Measurements from ENCODE around the gene KCNE4.
"Not testable (repeated sequence)": the region's sequence is repeated elsewhere in the genome, so short reads cannot be mapped to it uniquely, and the experiment has no call there.

Gene KCNE4

GRCh38 chr2:223056701-223057418 lies 4.9 kb downstream of the KCNE4 start:
- DNase-seq (ENCODE audit: low read depth, low spot score): no peak

DNA sequence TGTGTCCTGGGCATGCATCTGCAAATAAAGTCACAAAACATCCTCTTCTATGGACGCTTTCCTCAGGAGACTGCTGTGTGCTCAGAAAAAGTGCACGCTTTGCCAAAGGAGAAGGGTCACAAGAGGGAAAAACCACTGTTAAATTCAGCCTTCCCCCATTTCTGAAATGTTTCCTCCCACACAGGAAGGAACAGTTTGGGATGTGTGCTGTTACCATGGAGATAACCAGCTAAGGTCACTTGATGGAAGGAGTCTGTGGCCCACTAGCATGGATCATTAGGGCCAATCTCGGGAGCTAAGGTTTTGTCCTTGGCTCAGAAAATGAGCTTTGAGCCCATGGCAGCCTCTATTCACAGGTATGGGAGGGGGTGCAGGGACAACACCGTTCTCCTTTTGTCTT lies 5.6 kb downstream of the KCNE4 start:
- DNase-seq (ENCODE audit: low read depth, low spot score): no peak

- DNase-seq (ENCODE audit: low read depth, low spot score): no peak
Observed at GRCh38 chr2:223058952-223059716, 7.1 kb downstream of the KCNE4 start.

GRCh38 chr2:223060201-223060825 lies 8.3 kb downstream of the KCNE4 start:
- DNase-seq (ENCODE audit: low read depth, low spot score): no peak

DNA sequence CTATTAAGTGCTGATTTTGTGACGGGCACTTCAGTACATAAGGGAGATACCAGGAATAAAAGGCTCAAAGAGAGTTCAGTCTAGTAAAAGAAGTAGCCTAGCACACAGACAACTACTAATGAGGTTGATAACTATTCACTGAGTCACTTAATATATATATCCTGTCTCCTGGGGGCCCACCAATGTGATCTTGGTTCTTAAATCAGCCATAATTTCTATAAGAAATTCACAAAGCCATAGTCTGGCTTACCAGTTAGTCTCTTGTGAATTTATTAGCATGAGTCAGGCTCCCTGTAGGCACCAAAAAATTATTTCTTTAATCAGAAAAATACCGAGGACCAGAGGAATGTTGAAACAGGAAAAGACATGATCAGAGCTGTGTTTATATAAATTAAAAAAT lies 10.4 kb downstream of the KCNE4 start:
- DNase-seq (ENCODE audit: low read depth, low spot score): no peak

DNA sequence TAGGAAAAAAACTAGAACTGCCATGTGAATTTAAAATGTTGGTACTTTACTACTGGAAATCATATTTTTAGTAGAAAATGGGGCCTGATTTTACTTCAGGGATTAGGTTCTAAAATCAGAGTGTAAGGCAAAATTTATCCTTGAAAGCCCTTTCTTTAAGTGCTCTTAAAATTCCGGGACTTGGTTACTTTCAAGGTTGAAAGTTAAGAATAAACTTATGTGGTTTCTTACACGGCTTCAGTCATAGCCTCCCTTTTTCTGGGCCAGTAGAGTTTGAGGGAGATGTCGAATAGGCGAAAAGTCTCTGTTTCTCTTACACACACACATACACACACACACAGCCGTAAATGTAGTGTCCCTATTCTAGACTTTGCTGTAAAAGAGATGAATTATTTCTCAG lies 13.1 kb downstream of the KCNE4 start:
- DNase-seq (ENCODE audit: low read depth, low spot score): no peak

DNA sequence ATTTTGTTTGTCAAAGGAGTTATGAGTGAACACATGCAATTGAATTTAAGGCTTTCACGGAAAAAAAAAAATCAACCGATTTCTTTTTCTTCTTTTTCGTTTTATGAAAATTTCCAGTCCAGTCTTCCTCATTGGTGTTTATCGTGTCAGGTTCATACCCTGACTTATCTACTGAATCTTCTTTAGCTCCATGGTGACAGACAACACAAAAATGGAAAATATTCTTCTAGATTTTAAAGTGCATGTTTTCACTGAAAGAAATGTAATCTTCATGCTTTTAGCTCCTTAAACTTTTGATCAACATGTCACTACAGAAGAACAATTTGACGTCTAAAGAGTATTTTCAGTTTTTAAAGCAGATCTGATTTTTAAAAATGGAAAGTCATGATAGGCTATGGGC lies 14.7 kb downstream of the KCNE4 start:
- DNase-seq (ENCODE audit: low read depth, low spot score): no peak

DNA sequence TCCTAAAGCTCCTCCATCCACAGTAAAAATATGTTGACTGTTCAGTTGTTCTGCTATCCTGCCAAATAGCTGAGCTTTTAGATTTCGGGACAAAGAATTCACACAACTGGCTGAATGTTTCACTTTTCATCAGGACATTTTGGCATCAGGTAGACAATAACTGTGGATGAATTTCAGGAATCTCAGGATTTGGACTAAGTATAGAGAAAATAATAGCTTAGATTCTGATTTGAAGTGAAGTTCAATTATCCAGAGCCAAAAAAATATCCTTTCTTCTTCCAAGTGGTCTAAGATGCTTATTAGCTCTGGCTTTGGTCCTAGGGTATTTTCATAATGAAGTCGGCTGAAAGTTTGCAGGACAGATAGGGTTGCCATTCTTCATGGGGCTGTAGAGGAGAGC lies 16.1 kb downstream of the KCNE4 start:
- no peak for DNase-seq (ENCODE audit: low read depth, low spot score)

- no peak for DNase-seq (ENCODE audit: low read depth, low spot score)
Observed at GRCh38 chr2:223069465-223069864, 17.5 kb downstream of the KCNE4 start.

- DNase-seq (ENCODE audit: low read depth, low spot score): no peak
Observed at GRCh38 chr2:223069988-223070387, 18.0 kb downstream of the KCNE4 start.

DNA sequence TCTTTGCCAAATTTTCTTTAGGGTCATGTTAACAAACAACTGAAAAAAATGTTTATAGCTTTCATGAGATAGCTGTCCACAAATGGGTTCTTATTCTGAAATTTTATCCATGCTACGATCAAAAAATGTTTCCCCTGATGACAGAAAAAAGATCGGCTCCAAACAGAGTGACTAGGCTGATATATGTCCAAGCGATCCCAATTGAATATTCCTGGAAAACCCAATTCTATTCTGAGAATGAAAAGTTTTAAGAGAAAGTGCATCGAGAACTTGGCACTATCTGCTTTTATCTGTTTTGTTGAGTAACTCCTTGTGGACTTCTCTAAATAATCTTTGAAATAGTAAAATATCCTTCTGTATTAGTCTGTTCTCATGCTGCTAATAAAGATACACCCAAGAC lies 19.1 kb downstream of the KCNE4 start:
- DNase-seq (ENCODE audit: low read depth, low spot score): no peak

GRCh38 chr2:223072826-223073225 lies 20.8 kb downstream of the KCNE4 start:
- no peak for DNase-seq (ENCODE audit: low read depth, low spot score)

- DNase-seq (ENCODE audit: low read depth, low spot score): no peak
Observed at GRCh38 chr2:223075301-223076270, 23.6 kb downstream of the KCNE4 start.

- DNase-seq (ENCODE audit: low read depth, low spot score): no peak
Observed at GRCh38 chr2:223076573-223076972, 24.6 kb downstream of the KCNE4 start.

- DNase-seq (ENCODE audit: low read depth, low spot score): no peak
Observed at GRCh38 chr2:223078482-223078881, 26.5 kb downstream of the KCNE4 start.

DNA sequence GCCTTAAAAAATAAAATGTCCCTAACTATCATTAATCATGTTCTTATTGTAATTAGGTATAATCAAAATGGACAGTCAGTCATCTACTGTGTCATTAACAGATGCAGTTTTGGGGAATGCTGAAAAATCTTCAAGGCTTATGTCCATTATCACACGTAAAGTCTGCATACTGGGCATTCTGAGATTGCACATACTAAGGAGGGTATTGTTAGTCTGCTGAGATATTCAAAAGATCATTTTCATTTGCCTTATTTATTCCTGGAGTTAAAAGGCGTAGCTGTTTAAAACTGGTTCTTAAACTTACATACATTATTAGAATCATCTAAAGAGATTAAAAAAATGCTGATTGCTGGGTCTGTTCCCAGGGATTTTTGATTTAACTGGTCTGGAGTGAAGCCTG lies 27.4 kb downstream of the KCNE4 start:
- no peak for DNase-seq (ENCODE audit: low read depth, low spot score)

DNA sequence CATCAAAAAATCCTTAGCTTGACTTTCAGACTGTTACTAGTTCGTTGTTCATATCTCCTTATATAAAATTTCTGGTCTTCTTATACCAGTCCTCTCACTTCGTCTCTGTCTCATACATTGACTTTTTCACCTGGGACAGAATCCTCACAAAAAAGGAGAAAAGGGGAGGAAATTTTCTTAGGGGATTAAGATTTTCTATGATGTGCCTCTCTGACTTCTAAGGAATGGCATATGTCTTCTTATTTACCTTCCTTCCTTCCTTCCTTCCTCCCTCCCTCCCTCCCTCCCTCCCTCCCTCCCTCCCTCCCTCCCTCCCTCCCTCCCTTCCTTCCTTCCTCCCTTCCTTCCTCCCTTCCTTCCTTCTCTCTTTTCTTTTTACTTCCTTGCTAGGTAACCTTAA lies 27.9 kb downstream of the KCNE4 start:
- DNase-seq (ENCODE audit: low read depth, low spot score): no peak

GRCh38 chr2:223080790-223081360 lies 28.9 kb downstream of the KCNE4 start:
- not testable (repeated sequence) for DNase-seq (ENCODE audit: low read depth, low spot score)

DNA sequence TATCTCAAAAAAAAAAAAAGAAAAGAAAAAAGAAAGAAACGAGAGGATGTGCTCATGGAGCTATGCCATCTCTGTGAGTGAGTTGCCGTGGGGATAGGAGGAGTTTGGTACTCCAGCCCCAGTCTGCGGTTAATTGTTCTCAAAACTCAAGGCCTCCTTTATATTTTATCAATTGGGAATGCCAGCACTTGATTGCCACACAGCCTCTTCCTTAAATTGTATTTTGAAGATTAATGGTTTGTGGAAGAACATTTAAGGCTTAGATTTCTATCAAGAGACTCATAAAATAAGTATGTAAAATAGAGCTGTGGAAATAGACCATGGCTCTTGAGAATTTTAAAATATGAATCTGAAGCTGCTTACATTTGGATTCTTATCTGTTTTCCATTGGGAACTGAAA lies 29.8 kb downstream of the KCNE4 start:
- DNase-seq (ENCODE audit: low read depth, low spot score): no peak

DNA sequence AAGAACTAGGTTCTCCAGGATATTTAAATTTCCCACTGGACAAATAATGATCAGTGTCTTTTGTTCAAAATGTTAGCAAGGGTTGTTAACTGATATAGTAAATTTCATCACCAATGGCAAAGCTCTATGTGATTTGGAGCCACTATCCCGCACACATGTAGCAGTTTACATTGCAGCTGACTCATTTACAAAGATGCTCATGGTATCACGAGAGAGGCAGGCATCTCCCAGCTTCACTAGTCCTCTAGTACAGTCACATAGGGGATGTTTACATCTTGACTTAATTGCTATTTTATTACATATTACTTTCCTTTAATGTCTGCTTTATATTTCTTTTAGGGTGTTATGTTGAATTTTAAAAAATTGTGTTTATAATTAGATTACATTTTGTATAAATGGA lies 30.7 kb downstream of the KCNE4 start:
- no peak for DNase-seq (ENCODE audit: low read depth, low spot score)

DNA sequence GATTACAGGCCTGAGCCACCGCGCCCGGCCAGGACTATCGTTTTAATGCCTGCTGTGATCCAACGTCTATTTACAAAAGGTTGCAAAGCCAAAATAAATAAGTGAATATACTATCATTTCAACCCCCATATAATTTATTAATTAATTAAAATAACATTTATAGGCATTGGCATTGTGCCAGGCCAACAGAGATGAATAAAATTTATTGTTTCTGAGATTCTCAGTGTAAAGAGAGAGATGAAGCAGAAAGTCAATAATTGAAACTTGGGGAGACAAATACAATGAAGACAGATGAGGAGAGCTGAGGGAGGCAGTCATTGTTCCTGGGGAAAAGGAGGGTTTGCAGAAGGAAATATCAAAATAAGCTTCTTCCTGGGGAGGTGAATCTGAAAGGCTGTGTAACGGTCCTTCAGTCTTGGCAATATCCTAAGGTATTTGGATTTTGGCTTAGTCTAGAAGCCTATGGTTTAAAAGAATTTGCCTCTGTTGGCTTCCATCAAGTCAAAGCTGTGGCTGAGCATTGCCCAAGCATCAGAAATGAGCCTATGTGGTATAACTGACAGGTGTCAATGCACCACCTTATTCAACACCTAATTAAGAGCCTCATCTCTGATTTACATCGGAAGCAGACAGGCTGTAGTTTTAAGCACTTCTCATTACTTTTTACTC lies 31.5 kb downstream of the KCNE4 start:
- DNase-seq (ENCODE audit: low read depth, low spot score): no peak

Data from iPS DF 19.7 (cell line).